GM21515 (cell line): ENCODE data around the gene DNAJA3.
"Not testable (repeated sequence)": the region's sequence is repeated elsewhere in the genome, so short reads cannot be mapped to it uniquely, and the experiment has no call there.

Experiments used
- ATAC-seq: cut with Tn5 transposase; IDR thresholded peaks from one replicate; pipeline ENCODE4 v1.9.1; 2021; ENCODE audit not compliant: unreplicated experiment

Gene DNAJA3

GRCh38 chr16:4386951-4387565 is 38.6 kb upstream of the DNAJA3 start:
- no peak for ATAC-seq

GRCh38 chr16:4387781-4388180 is 37.9 kb upstream of the DNAJA3 start:
- ATAC-seq, result no peak

GRCh38 chr16:4388271-4389021 is 37.2 kb upstream of the DNAJA3 start:
- ATAC-seq, result no peak

GRCh38 chr16:4389051-4389955 is 36.4 kb upstream of the DNAJA3 start:
- no peak for ATAC-seq

- ATAC-seq, result no peak
Observed at GRCh38 chr16:4390266-4391260, 35.1 kb upstream of the DNAJA3 start.

- ATAC-seq, result no peak
Observed at GRCh38 chr16:4391631-4392381, 33.9 kb upstream of the DNAJA3 start.

GRCh38 chr16:4392382-4393239 is 33.1 kb upstream of the DNAJA3 start:
- no peak for ATAC-seq

GRCh38 chr16:4393240-4393600 is 32.4 kb upstream of the DNAJA3 start:
- no peak for ATAC-seq

- not testable (repeated sequence) for ATAC-seq
Observed at GRCh38 chr16:4393850-4394249, 31.8 kb upstream of the DNAJA3 start.

- ATAC-seq, result no peak
Observed at GRCh38 chr16:4395055-4395726, 30.5 kb upstream of the DNAJA3 start.

GRCh38 chr16:4399001-4399730 is 26.5 kb upstream of the DNAJA3 start:
- ATAC-seq, result no peak

- no peak for ATAC-seq
Observed at GRCh38 chr16:4401094-4401501, 24.6 kb upstream of the DNAJA3 start.

GRCh38 chr16:4401510-4401909 is 24.2 kb upstream of the DNAJA3 start:
- no peak for ATAC-seq

- ATAC-seq, result peak; percentile 53
Observed at GRCh38 chr16:4402439-4403132, 23.1 kb upstream of the DNAJA3 start.

GRCh38 chr16:4403133-4403949 is 22.3 kb upstream of the DNAJA3 start:
- no peak for ATAC-seq

- ATAC-seq, result no peak
Observed at GRCh38 chr16:4404247-4404966, 21.3 kb upstream of the DNAJA3 start.
